ENCODE results near the gene PDZRN3. TPM values are rescaled to one million over a fixed set of nuclear protein-coding genes. Genes with fewer than 3 reads are reported as not detected.

PDZRN3 gene
- total and polyA plus RNA-seq, 2 donors (not counting 3 experiments of a cell fraction or from before 2014, with no cell fraction given): not detected

GRCh38 chr3:73379465-73379864 lies 245.3 kb downstream of the PDZRN3 start:
- no peak for FAIRE-seq
- no TSS peak for BruUV-seq (replicated peaks)

GRCh38 chr3:73378207-73378606 lies 246.5 kb downstream of the PDZRN3 start:
- H3K27ac ChIP-seq (ENCODE audit: insufficient read depth, low read depth, low read length): no peak overlapping the region
- FAIRE-seq (no peak), DNase-seq (ENCODE audit: low read depth, low spot score) (no peak)
- intact Hi-C loops (cut with micrococcal nuclease) (no loop called here), dilution Hi-C loops (cut with MboI; ENCODE audit: extremely low pct_ligation_motif_present, low sequenced_read_pairs) (no loop called here)
- H3K9me1 ChIP-seq (replicated peaks; ENCODE audit: control insufficient read depth, extremely low read depth, insufficient read depth, low read length): no peaks in the 10 kb centered on the region
- no peaks in the 10 kb centered on the region for H3K79me2 ChIP-seq (ENCODE audit: control insufficient read depth, insufficient read depth, low read length)
- CTCF ChIA-PET: no interaction called here
- H2AFZ ChIP-seq (ENCODE audit: low read depth, low read length): no peak overlapping the region
- no peak overlapping the region for H3K4me3 ChIP-seq (replicated peaks in 1 of 3; ENCODE audit: insufficient read depth in 1 of 3, low read depth in 1 of 3, low read length in 3 of 3)
- H3K27me3 ChIP-seq (ENCODE audit: control insufficient read depth in 2 of 2, insufficient read depth in 2 of 2, low read length in 2 of 2): no peaks in the 10 kb centered on the region
- no peaks in the 10 kb centered on the region for H3K9me3 ChIP-seq (replicated peaks; ENCODE audit: control insufficient read depth, insufficient read depth, low read length)
- H4K20me1 ChIP-seq (replicated peaks; ENCODE audit: control insufficient read depth, extremely low read depth, insufficient read depth, low read length): no peaks in the 10 kb centered on the region
- POLR2A ChIA-PET: no interaction called here
- H3K4me1 ChIP-seq (ENCODE audit: control insufficient read depth, extremely low read depth, insufficient read depth, low read length): peaks cover 10% of the 10 kb centered on the region
- BruUV-seq (replicated peaks): no TSS peak
- no peak overlapping the region for H3K4me2 ChIP-seq (ENCODE audit: insufficient read depth, low read length)
- no peaks in the 10 kb centered on the region for H3K36me3 ChIP-seq (ENCODE audit: control insufficient read depth in 2 of 2, extremely low read depth in 1 of 2, insufficient read depth in 2 of 2, low read length in 2 of 2)
- no peak overlapping the region for H3K9ac ChIP-seq (replicated peaks; ENCODE audit: extremely low read depth, insufficient read depth, low read length)
- TF ChIP-seq POLR2A (IDR thresholded peaks at IDR 0.05; ENCODE audit: low read depth, low read length) (no peak), MAX (IDR thresholded peaks at IDR 0.05; ENCODE audit: insufficient read depth, insufficient read length) (no peak), GATA2 (IDR thresholded peaks at IDR 0.05; ENCODE audit: insufficient read depth, insufficient read length, low read depth, low read length) (no peak), JUN (IDR thresholded peaks at IDR 0.05; ENCODE audit: borderline replicate concordance, insufficient read depth, insufficient read length, low read depth) (no peak), CTCF (IDR thresholded peaks at IDR 0.05; ENCODE audit: extremely low read depth in 1 of 2, insufficient read depth in 1 of 2, low read depth in 1 of 2, low read length in 2 of 2) (no peak), EZH2 (IDR thresholded peaks at IDR 0.05; ENCODE audit: borderline replicate concordance, low read depth, low read length, severe bottlenecking) (no peak), FOS (IDR thresholded peaks at IDR 0.05; ENCODE audit: borderline replicate concordance, insufficient read depth, low read length) (no peak), POLR2AphosphoS5 (IDR thresholded peaks at IDR 0.05; ENCODE audit: insufficient read depth, low read depth, low read length) (no peak), MYC (IDR thresholded peaks at IDR 0.05; ENCODE audit: low read depth, low read length) (no peak)

More at GRCh38 chr3:73379465-73379864, 245.3 kb downstream of the PDZRN3 start:
- H3K27me3 ChIP-seq (ENCODE audit: control insufficient read depth in 2 of 2, insufficient read depth in 2 of 2, low read length in 2 of 2): no peaks in the 10 kb centered on the region
- H3K4me3 ChIP-seq (replicated peaks in 1 of 3; ENCODE audit: insufficient read depth in 1 of 3, low read depth in 1 of 3, low read length in 3 of 3): no peak overlapping the region
- H3K79me2 ChIP-seq (ENCODE audit: control insufficient read depth, insufficient read depth, low read length): no peaks in the 10 kb centered on the region
- no peaks in the 10 kb centered on the region for H3K9me1 ChIP-seq (replicated peaks; ENCODE audit: control insufficient read depth, extremely low read depth, insufficient read depth, low read length)
- no peak overlapping the region for H2AFZ ChIP-seq (ENCODE audit: low read depth, low read length)
- ChIA-PET CTCF (no interaction called here), POLR2A (no interaction called here)
- no peaks in the 10 kb centered on the region for H3K9me3 ChIP-seq (replicated peaks; ENCODE audit: control insufficient read depth, insufficient read depth, low read length)
- H3K27ac ChIP-seq (ENCODE audit: insufficient read depth, low read depth, low read length): no peak overlapping the region
- no peaks in the 10 kb centered on the region for H3K36me3 ChIP-seq (ENCODE audit: control insufficient read depth in 2 of 2, extremely low read depth in 1 of 2, insufficient read depth in 2 of 2, low read length in 2 of 2)
- intact Hi-C loops (cut with micrococcal nuclease) (no loop called here), dilution Hi-C loops (cut with MboI; ENCODE audit: extremely low pct_ligation_motif_present, low sequenced_read_pairs) (no loop called here)
- TF ChIP-seq JUN (IDR thresholded peaks at IDR 0.05; ENCODE audit: borderline replicate concordance, insufficient read depth, insufficient read length, low read depth) (peak; percentile 61), POLR2AphosphoS5 (IDR thresholded peaks at IDR 0.05; ENCODE audit: insufficient read depth, low read depth, low read length) (no peak), FOS (IDR thresholded peaks at IDR 0.05; ENCODE audit: borderline replicate concordance, insufficient read depth, low read length) (peak; percentile 29)
- H3K9ac ChIP-seq (replicated peaks; ENCODE audit: extremely low read depth, insufficient read depth, low read length): no peak overlapping the region
- peak; percentile 27 for DNase-seq (ENCODE audit: low read depth, low spot score)
- peak overlapping the region; percentile 55 for H3K4me2 ChIP-seq (ENCODE audit: insufficient read depth, low read length)
- peaks cover 10% of the 10 kb centered on the region for H3K4me1 ChIP-seq (ENCODE audit: control insufficient read depth, extremely low read depth, insufficient read depth, low read length)
- no peaks in the 10 kb centered on the region for H4K20me1 ChIP-seq (replicated peaks; ENCODE audit: control insufficient read depth, extremely low read depth, insufficient read depth, low read length)
